ENCODE data around the gene AIPL1.

AIPL1 gene

GRCh38 chr17:6422654-6423241, 12.2 kb downstream of the AIPL1 start:
- Histone ChIP-seq H3K9ac (ENCODE audit: low read length) (no peak overlapping the region), H3K79me1 (ENCODE audit: low read length) (no peaks in the 10 kb centered on the region), H4K8ac (ENCODE audit: low read depth, low read length) (no peak overlapping the region), H3K4me2 (ENCODE audit: low read length) (no peak overlapping the region), H3K56ac (ENCODE audit: low read length) (no peak overlapping the region), H3K4me3 (ENCODE audit: low read length) (no peak overlapping the region), H3K23ac (ENCODE audit: low read length) (no peak overlapping the region), H3K4ac (ENCODE audit: low read depth, low read length) (no peak overlapping the region), H3K4me1 (ENCODE audit: control insufficient read depth, low read depth, low read length) (no peaks in the 10 kb centered on the region), H3K27me3 (ENCODE audit: insufficient read depth, low read length, poor library complexity) (no peaks in the 10 kb centered on the region), H2BK15ac (replicated peaks; ENCODE audit: low read depth) (no peak overlapping the region), H2AK5ac (ENCODE audit: low read length) (no peak overlapping the region), H3K27ac (ENCODE audit: low read depth, low read length) (no peak overlapping the region), H3K79me2 (ENCODE audit: control insufficient read depth, insufficient read depth, low read length) (no peaks in the 10 kb centered on the region), H2BK5ac (ENCODE audit: low read length) (no peak overlapping the region), H2BK120ac (ENCODE audit: low read depth, low read length) (no peak overlapping the region), H3K18ac (ENCODE audit: low read length) (no peak overlapping the region), H3K36me3 (ENCODE audit: control insufficient read depth, insufficient read depth, low read length) (no peaks in the 10 kb centered on the region), H4K5ac (ENCODE audit: low read length) (no peak overlapping the region)
- DNase-seq, result peak; percentile 44
- no CpG with 5 or more reads among the region's 13 CpGs for WGBS (ENCODE audit: extremely low coverage, insufficient coverage, low lambda C conversion rate)

DNA sequence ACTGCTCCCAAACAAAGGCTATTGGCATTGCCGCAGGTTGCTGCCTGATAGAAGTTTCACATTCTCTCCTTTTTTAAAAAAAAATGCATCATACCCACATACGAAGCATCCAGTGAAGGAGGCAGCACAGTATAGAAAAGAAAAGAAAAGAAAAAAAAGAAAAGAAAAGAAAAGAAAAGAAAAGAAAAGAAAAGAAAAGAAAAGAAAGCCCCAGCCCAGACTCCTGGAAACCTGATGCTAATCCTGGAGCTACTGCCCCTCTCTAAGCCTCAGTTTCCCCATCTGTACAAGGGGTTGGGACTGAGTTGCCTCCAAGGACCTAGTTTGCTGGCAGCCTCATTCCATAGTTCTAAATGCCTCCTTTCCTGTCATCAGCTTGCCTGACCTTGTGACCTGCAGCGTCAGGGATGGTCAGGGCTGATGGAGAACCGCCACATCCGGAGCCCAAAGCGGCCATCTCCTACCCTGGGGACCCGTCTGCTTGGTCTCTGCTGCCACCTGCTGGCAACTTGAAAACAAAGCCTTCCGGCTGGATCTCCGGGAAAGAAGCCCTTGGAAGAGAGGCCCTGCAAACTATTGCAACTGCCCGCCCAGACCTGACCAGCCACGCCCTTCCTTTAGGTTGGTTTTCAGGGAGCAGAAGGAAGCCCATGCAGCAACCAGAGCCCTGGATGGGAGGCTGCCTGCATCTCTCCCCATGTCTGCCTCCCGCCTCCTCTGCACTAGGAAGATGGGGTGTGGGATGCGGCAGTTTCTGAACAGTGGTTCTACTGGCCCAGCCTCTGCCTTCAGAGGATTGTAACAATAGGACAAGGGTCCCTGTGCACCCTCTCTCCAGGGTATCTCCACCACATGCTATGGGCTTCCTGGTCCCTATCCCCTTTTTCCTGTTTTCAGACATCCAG, 13.0 kb downstream of the AIPL1 start:
- no CpG with 5 or more reads among the region's 13 CpGs for WGBS (ENCODE audit: extremely low coverage, insufficient coverage, low lambda C conversion rate)
- peak; percentile 91 for DNase-seq
- H3K79me1 ChIP-seq (ENCODE audit: low read length), result no peaks in the 10 kb centered on the region

DNA sequence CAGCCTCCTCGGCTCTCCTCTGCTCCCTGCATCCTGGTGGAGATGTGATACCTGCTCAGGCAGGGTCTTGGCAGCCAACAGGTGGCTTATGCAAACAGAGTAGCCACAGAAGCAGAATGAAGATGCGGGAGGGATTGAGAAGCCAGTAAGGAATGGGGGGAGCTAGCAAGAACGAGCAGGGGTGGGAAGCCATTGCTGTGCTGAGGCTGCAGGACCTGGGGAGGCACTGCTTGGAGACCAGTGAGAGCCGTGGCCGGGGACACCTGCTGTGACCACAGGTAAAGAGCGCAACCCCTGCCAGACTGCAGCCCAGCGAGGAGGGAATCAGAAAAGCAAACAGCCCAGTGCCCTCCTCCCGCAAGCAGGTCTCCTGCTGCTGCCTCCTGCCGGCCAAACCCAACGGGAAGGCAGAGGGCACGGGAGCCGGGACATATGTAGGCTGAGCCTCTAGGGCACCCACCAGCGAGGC, 14.7 kb downstream of the AIPL1 start:
- Histone ChIP-seq H3K79me2 (ENCODE audit: control insufficient read depth, insufficient read depth, low read length) (no peaks in the 10 kb centered on the region), H4K5ac (ENCODE audit: low read length) (no peak overlapping the region), H3K4ac (ENCODE audit: low read depth, low read length) (no peak overlapping the region), H3K56ac (ENCODE audit: low read length) (no peak overlapping the region), H3K23ac (ENCODE audit: low read length) (no peak overlapping the region), H2AK5ac (ENCODE audit: low read length) (no peak overlapping the region), H3K79me1 (ENCODE audit: low read length) (no peaks in the 10 kb centered on the region), H4K8ac (ENCODE audit: low read depth, low read length) (no peak overlapping the region), H3K4me3 (ENCODE audit: low read length) (no peak overlapping the region), H3K27ac (ENCODE audit: low read depth, low read length) (no peak overlapping the region), H3K18ac (ENCODE audit: low read length) (no peak overlapping the region), H2BK15ac (replicated peaks; ENCODE audit: low read depth) (no peak overlapping the region), H3K36me3 (ENCODE audit: control insufficient read depth, insufficient read depth, low read length) (no peaks in the 10 kb centered on the region), H3K4me1 (ENCODE audit: control insufficient read depth, low read depth, low read length) (no peaks in the 10 kb centered on the region), H3K9ac (ENCODE audit: low read length) (no peak overlapping the region), H2BK120ac (ENCODE audit: low read depth, low read length) (no peak overlapping the region), H3K27me3 (ENCODE audit: insufficient read depth, low read length, poor library complexity) (no peaks in the 10 kb centered on the region), H3K4me2 (ENCODE audit: low read length) (no peak overlapping the region), H2BK5ac (ENCODE audit: low read length) (no peak overlapping the region)
- peak; percentile 55 for DNase-seq
- WGBS (ENCODE audit: extremely low coverage, insufficient coverage, low lambda C conversion rate), result no CpG with 5 or more reads among the region's 13 CpGs

More for the DNA sequence above, 13.0 kb downstream of the AIPL1 start:
- Histone ChIP-seq H3K18ac (ENCODE audit: low read length) (no peak overlapping the region), H2BK120ac (ENCODE audit: low read depth, low read length) (no peak overlapping the region), H3K4me1 (ENCODE audit: control insufficient read depth, low read depth, low read length) (no peaks in the 10 kb centered on the region), H3K23ac (ENCODE audit: low read length) (no peak overlapping the region), H2AK5ac (ENCODE audit: low read length) (no peak overlapping the region), H3K27ac (ENCODE audit: low read depth, low read length) (no peak overlapping the region), H2BK15ac (replicated peaks; ENCODE audit: low read depth) (no peak overlapping the region), H2BK5ac (ENCODE audit: low read length) (no peak overlapping the region), H3K36me3 (ENCODE audit: control insufficient read depth, insufficient read depth, low read length) (no peaks in the 10 kb centered on the region), H4K8ac (ENCODE audit: low read depth, low read length) (no peak overlapping the region), H3K9ac (ENCODE audit: low read length) (no peak overlapping the region), H3K56ac (ENCODE audit: low read length) (no peak overlapping the region), H4K5ac (ENCODE audit: low read length) (no peak overlapping the region), H3K4me2 (ENCODE audit: low read length) (no peak overlapping the region), H3K4ac (ENCODE audit: low read depth, low read length) (no peak overlapping the region), H3K4me3 (ENCODE audit: low read length) (no peak overlapping the region), H3K79me2 (ENCODE audit: control insufficient read depth, insufficient read depth, low read length) (no peaks in the 10 kb centered on the region), H3K27me3 (ENCODE audit: insufficient read depth, low read length, poor library complexity) (no peaks in the 10 kb centered on the region)

DNA sequence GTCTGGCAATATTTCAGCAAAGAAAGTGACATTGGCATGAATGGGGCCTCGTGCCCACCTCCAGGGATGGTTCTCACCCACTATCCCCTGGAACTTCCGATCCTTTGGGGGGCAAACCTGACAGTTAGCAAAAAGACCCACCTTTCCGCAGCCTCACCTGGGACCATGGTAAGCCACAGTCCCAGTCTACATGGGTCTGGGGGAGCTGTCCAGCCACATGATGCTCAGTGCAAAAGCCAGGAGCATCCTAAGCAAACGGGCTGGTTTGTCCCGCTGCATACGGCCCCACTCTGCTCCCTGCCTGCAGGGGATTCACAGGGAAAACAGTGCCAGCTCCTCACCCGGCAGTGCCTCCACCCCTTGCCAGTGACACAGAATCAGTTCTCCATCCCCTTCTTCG, 19.3 kb downstream of the AIPL1 start:
- no peak overlapping the region for H4K5ac ChIP-seq (ENCODE audit: low read length)

GRCh38 chr17:6413065-6413464, 21.9 kb downstream of the AIPL1 start:
- no peak overlapping the region for H4K8ac ChIP-seq (ENCODE audit: low read depth, low read length)
- H2AK5ac ChIP-seq (ENCODE audit: low read length), result no peak overlapping the region
- H2BK120ac ChIP-seq (ENCODE audit: low read depth, low read length), result no peak overlapping the region
- no peak overlapping the region for H3K9ac ChIP-seq (ENCODE audit: low read length)
- H3K23ac ChIP-seq (ENCODE audit: low read length), result no peak overlapping the region
- no peak overlapping the region for H3K56ac ChIP-seq (ENCODE audit: low read length)
- H2BK5ac ChIP-seq (ENCODE audit: low read length), result no peak overlapping the region
- H4K5ac ChIP-seq (ENCODE audit: low read length), result no peak overlapping the region
- H3K79me1 ChIP-seq (ENCODE audit: low read length), result no peaks in the 10 kb centered on the region
- peak; percentile 61 for DNase-seq
- no peak overlapping the region for H3K4me3 ChIP-seq (ENCODE audit: low read length)
- no CpG with 5 or more reads among the region's 1 CpG for WGBS (ENCODE audit: extremely low coverage, insufficient coverage, low lambda C conversion rate)
- H3K79me2 ChIP-seq (ENCODE audit: control insufficient read depth, insufficient read depth, low read length), result no peaks in the 10 kb centered on the region
- no peak overlapping the region for H2BK15ac ChIP-seq (replicated peaks; ENCODE audit: low read depth)
- no peaks in the 10 kb centered on the region for H3K27me3 ChIP-seq (ENCODE audit: insufficient read depth, low read length, poor library complexity)
- H3K4me1 ChIP-seq (ENCODE audit: control insufficient read depth, low read depth, low read length), result no peaks in the 10 kb centered on the region
- no peak overlapping the region for H3K4me2 ChIP-seq (ENCODE audit: low read length)
- H3K18ac ChIP-seq (ENCODE audit: low read length), result no peak overlapping the region
- H3K27ac ChIP-seq (ENCODE audit: low read depth, low read length), result no peak overlapping the region
- H3K36me3 ChIP-seq (ENCODE audit: control insufficient read depth, insufficient read depth, low read length), result no peaks in the 10 kb centered on the region
- no peak overlapping the region for H3K4ac ChIP-seq (ENCODE audit: low read depth, low read length)

More for the DNA sequence above, 19.3 kb downstream of the AIPL1 start:
- no CpG with 5 or more reads among the region's 8 CpGs for WGBS (ENCODE audit: extremely low coverage, insufficient coverage, low lambda C conversion rate)
- no peaks in the 10 kb centered on the region for H3K4me1 ChIP-seq (ENCODE audit: control insufficient read depth, low read depth, low read length)
- H2BK5ac ChIP-seq (ENCODE audit: low read length), result no peak overlapping the region
- no peak overlapping the region for H4K8ac ChIP-seq (ENCODE audit: low read depth, low read length)
- DNase-seq, result no peak
- no peaks in the 10 kb centered on the region for H3K36me3 ChIP-seq (ENCODE audit: control insufficient read depth, insufficient read depth, low read length)
- H3K79me1 ChIP-seq (ENCODE audit: low read length), result no peaks in the 10 kb centered on the region
- no peak overlapping the region for H3K18ac ChIP-seq (ENCODE audit: low read length)
- no peak overlapping the region for H3K23ac ChIP-seq (ENCODE audit: low read length)
- H3K79me2 ChIP-seq (ENCODE audit: control insufficient read depth, insufficient read depth, low read length), result no peaks in the 10 kb centered on the region
- no peaks in the 10 kb centered on the region for H3K27me3 ChIP-seq (ENCODE audit: insufficient read depth, low read length, poor library complexity)
- H2BK120ac ChIP-seq (ENCODE audit: low read depth, low read length), result no peak overlapping the region
- H3K4me2 ChIP-seq (ENCODE audit: low read length), result no peak overlapping the region
- H3K27ac ChIP-seq (ENCODE audit: low read depth, low read length), result no peak overlapping the region
- no peak overlapping the region for H3K9ac ChIP-seq (ENCODE audit: low read length)
- H2AK5ac ChIP-seq (ENCODE audit: low read length), result no peak overlapping the region
- no peak overlapping the region for H2BK15ac ChIP-seq (replicated peaks; ENCODE audit: low read depth)
- no peak overlapping the region for H3K4ac ChIP-seq (ENCODE audit: low read depth, low read length)
- H3K4me3 ChIP-seq (ENCODE audit: low read length), result no peak overlapping the region
- H3K56ac ChIP-seq (ENCODE audit: low read length), result no peak overlapping the region
